Measurements from ENCODE around the gene DPH1.

Gene DPH1

DNA sequence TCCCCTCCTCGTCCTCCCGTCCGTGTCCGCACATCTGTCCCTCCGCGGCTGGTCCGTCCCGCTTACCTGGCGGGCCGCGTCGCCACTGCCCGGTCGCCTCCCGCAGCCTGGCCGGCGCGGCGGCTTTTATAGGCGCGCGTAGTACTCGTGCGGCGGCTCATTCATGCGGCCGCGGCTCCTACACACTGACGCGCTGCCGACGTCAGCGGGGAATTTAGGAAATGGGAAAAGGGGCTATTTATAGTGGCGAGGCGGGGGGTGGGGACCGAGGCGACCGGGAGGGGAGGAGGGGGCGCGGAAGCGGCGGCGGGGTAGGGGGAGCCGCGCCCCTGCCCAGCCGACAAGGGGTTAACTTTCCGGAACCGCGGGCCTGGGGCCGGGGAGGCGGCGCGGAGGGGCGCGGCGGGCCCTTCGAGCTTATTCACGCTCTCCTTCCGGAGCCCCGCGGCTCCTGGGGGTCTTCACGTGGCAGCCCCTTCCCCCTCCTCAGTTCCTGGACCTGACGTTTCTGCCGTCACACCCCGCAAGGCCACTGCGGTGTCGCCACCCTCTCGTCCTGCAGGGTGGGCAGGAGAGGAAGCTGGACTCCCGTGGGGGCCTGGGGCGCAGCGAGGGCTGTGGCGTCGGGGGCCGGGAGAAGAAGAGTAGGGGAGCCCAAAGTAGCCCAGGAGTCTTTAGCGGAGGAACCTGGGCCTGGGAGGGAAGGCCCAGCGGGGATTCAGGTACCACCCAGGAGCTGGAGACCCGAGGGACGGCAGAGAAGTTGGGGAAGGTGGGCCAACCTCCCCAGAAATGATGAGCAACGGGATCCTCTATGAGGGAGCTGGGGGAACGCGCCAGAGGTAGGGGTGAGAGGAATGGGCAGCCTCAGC lies 21.3 kb downstream of the DPH1 start:
- DNase-seq, result no peak

GRCh38 chr17:2051933-2052559 lies 22.1 kb downstream of the DPH1 start:
- no peak for DNase-seq

DNA sequence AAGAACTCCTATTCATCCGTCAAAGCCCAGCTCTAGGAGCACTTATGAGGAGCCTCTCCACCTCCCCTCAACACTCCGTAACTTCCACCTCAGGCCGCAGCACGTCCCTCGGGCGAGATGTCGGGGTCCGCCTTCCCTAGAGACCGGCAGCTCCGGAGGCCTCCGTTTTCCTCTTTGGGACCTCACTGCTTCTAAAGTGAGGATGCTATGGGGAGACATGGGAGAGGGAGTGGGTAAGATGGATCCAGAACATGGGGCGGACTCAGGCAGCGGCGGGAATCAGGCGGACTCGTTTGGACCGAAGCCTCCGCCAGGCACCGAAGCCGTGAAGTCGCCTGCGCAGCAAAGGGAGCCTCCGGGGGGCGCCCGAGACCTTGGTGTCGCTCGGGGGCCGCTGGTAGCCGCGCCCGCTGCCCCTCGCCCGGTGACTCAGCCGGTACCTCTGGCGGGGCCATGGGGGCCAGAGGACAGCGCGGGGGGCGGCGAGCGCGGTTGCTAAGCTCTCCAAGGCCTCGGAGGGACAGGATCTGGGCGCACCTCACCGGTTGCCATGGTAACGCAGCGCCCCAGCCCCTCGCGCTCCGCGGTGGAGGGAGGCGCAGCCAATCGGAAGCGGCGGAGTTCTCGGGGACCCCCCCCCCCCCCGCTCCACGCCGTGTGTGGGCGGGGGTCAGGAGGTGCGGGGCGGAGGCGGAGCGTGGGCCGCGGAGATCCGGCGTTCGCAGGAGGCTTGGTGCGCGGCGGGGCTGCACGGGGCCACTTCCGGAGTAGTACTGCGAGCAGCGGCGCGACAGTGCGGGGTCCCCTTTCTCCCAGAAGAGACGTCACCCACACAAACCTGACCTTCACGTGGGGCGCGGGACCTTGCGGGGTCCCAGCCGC lies 23.7 kb downstream of the DPH1 start:
- peak; percentile 91 for DNase-seq

GRCh38 chr17:2054262-2054511 lies 24.2 kb downstream of the DPH1 start:
- peak; percentile 80 for DNase-seq

- peak; percentile 92 for DNase-seq
Measured at GRCh38 chr17:2054512-2055291, 24.7 kb downstream of the DPH1 start, which contains the start of gene HIC1. Gene HIC1, plus strand, starts transcription at chr17:2055103. Its CDS starts 1,588 bp downstream, at chr17:2056691.

DNA sequence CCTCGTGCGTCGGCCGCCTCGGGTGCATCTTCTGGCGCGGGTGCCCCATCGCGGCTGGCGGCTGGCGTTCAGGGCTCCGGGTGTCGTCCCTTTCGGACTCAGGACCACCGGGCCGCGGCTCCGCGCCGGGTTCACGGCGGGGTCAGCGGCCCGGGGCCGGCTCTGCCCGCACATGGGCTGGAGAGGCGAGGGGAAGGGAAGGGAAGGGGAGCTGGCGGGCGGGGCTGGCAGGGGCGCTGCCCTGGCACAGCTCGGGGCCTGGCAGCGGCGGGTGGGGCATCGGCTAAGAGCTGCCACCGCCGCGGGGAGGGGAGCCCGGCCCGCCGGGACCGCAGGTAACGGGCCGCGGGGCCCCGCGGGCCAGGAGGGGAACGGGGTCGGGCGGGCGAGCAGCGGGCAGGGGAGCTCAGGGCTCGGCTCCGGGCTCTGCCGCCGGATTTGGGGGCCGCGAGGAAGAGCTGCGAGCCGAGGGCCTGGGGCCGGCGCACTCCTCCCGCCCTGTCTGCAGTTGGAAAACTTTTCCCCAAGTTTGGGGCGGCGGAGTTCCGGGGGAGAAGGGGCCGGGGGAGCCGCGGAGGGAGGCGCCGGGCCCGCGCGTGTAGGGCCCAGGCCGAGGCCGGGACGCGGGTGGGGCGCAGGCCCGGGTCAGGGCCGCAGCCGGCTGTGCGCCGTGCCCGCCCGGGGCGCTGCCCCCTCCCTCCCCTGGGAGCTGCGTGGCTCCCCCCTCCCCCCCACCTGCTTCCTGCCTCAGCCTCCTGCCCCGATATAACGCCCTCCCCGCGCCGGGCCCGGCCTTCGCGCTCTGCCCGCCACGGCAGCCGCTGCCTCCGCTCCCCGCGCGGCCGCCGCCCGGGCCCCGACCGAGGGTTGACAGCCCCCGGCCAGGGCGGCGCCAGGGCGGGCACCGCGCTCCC lies 25.6 kb downstream of the DPH1 start:
- DNase-seq, result peak; percentile 77

DNA sequence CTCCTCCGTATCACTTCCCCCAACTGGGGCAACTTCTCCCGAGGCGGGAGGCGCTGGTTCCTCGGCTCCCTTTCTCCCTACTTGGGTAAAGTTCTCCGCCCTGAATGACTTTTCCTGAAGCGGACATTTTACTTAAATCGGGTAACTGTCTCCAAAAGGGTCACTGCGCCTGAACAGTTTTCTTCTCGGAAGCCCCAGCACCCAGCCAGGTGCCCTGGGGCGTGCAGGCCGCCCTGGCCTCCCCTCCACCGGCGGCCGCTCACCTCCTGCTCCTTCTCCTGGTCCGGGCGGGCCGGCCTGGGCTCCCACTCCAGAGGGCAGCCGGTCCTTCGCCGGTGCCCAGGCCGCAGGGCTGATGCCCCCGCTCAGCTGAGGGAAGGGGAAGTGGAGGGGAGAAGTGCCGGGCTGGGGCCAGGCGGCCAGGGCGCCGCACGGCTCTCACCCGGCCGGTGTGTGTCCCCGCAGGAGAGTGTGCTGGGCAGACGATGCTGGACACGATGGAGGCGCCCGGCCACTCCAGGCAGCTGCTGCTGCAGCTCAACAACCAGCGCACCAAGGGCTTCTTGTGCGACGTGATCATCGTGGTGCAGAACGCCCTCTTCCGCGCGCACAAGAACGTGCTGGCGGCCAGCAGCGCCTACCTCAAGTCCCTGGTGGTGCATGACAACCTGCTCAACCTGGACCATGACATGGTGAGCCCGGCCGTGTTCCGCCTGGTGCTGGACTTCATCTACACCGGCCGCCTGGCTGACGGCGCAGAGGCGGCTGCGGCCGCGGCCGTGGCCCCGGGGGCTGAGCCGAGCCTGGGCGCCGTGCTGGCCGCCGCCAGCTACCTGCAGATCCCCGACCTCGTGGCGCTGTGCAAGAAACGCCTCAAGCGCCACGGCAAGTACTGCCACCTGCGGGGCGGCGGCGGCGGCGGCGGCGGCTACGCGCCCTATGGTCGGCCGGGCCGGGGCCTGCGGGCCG lies 26.5 kb downstream of the DPH1 start:
- DNase-seq, result peak; percentile 77

DNA sequence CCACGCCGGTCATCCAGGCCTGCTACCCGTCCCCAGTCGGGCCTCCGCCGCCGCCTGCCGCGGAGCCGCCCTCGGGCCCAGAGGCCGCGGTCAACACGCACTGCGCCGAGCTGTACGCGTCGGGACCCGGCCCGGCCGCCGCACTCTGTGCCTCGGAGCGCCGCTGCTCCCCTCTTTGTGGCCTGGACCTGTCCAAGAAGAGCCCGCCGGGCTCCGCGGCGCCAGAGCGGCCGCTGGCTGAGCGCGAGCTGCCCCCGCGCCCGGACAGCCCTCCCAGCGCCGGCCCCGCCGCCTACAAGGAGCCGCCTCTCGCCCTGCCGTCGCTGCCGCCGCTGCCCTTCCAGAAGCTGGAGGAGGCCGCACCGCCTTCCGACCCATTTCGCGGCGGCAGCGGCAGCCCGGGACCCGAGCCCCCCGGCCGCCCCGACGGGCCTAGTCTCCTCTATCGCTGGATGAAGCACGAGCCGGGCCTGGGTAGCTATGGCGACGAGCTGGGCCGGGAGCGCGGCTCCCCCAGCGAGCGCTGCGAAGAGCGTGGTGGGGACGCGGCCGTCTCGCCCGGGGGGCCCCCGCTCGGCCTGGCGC lies 27.3 kb downstream of the DPH1 start:
- DNase-seq, result no peak

DNA sequence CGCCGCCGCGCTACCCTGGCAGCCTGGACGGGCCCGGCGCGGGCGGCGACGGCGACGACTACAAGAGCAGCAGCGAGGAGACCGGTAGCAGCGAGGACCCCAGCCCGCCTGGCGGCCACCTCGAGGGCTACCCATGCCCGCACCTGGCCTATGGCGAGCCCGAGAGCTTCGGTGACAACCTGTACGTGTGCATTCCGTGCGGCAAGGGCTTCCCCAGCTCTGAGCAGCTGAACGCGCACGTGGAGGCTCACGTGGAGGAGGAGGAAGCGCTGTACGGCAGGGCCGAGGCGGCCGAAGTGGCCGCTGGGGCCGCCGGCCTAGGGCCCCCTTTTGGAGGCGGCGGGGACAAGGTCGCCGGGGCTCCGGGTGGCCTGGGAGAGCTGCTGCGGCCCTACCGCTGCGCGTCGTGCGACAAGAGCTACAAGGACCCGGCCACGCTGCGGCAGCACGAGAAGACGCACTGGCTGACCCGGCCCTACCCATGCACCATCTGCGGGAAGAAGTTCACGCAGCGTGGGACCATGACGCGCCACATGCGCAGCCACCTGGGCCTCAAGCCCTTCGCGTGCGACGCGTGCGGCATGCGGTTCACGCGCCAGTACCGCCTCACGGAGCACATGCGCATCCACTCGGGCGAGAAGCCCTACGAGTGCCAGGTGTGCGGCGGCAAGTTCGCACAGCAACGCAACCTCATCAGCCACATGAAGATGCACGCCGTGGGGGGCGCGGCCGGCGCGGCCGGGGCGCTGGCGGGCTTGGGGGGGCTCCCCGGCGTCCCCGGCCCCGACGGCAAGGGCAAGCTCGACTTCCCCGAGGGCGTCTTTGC lies 28.0 kb downstream of the DPH1 start:
- no peak for DNase-seq

- peak; percentile 91 for DNase-seq
Measured at GRCh38 chr17:2058586-2059546, 28.9 kb downstream of the DPH1 start.

DNA sequence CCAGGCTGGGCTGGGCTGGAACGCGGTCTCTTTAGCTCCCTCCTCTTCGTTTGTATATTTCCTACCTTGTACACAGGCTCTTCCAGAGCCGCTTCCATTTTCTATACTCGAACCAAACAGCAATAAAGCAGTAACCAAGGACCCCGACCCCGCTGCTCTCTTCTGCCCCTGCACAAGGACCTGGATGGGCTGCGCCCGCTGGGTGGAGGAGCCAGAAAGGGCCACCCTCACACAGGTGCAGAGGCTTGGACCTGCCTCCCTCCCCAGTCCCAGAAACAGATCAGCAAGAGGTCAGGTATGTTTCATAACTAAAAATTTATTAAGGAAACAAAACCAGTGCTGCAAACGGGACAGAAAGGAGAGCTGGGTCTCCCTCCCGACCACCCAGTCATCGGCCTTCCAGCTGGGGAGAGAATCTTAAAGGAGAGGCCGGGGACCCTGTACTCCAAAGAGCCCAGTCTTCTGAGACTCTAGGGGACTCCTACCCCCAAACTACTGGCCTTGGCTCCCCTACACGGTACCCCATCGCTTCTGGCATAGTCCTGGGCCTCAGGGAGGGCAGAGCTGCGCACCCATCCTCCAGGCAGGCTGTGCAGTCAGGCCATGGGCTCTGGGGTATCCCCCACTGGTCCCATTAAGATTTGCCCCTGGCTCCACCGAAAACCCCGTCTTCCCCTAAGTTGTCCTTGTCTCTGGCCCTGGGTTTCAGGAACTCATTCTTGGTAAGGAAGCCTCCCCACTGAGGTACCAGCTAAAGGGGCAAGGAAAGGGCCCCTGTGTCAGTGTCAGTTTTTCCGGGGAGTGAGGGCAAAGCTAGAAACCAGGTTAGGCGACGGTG lies 29.8 kb downstream of the DPH1 start:
- DNase-seq, result no peak

- no peak for DNase-seq
Measured at GRCh38 chr17:2060385-2060658, 30.4 kb downstream of the DPH1 start.

- no peak for DNase-seq
Measured at GRCh38 chr17:2060681-2061440, 30.9 kb downstream of the DPH1 start.

- no peak for DNase-seq
Measured at GRCh38 chr17:2061441-2061958, 31.5 kb downstream of the DPH1 start.

DNA sequence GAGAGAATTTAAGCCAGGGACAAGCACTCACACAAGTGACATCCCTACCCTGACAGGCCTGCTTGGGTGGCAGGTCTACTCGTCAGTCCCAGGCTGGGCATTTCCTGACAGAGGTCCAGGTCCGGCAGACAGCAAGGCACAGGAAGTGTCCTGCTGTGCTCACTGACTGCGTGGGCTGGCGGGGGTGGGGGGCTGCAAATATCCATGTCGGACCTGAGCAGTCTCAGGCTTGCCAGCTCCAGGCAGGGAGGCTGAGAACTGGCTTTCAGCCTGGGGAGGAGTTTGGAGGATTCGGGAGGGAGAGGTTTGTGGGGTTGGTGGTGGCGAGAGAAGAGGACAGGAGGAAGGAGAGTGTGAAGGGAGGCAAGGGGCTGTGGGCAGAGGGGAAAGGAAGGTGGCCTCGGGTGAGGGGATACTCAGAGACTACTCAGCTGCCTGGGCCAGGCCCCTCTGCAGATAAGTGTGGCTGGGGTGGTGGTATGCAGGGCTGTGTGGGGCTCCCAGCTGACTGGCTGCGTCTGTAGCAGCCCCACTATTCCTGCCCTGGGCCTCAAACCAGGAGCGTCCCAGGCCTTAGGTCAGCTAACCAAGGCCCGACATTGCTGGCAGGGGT lies 32.7 kb downstream of the DPH1 start:
- no peak for DNase-seq
